Caco-2 (cell line): ENCODE results near the gene IRX4. TPM values are rescaled to one million over a fixed set of nuclear protein-coding genes. Genes with fewer than 3 reads are reported as not detected.

Experiments used
- BruUV-seq: library from RNA; stranded (reverse); fragments of 400-500 nt; replicated peaks from 2 replicates; lab custom pipeline; 2021; lab: Mats Ljungman, UMichigan
- CTCF ChIA-PET: fragments of 300-600 bp; sonication (Branson Sonifier 250); formaldehyde crosslinking; loops from one replicate; lab custom pipeline; 2022; ENCODE audit warnings: antibody characterized with exemption; lab: Charles Lee
- POLR2A ChIA-PET: fragments of 300-600 bp; sonication (Branson Sonifier 250); formaldehyde crosslinking; loops from one replicate; lab custom pipeline; 2022; ENCODE audit warnings: antibody characterized with exemption; lab: Charles Lee
- DNase-seq, 2 experiments: peaks; one replicate each; pipeline versions ENCODE4 v3.0.0 to v3.0.0-alpha.2; 2020 to 2022
- H3K27me3 ChIP-seq: replicated peaks from 2 replicates; pipeline ENCODE4 v1.6.0; 2011; ENCODE audit warnings: low read length; ENCODE audit not compliant: control insufficient read depth, insufficient read depth
- H3K36me3 ChIP-seq: 2 replicates; pipeline ENCODE4 v1.5.1; 2011; ENCODE audit warnings: low read length; ENCODE audit not compliant: control insufficient read depth, insufficient read depth
- H3K4me1 ChIP-seq: fragments of 250-450 bp; sonication (Bioruptor Pico); 2 replicates; pipeline ENCODE4 v1.5.1; 2020; ENCODE audit warnings: mild to moderate bottlenecking
- H3K4me3 ChIP-seq: 2 replicates; pipeline ENCODE4 v1.5.1; 2011; ENCODE audit warnings: low read depth, mild to moderate bottlenecking, control low read depth, low read length
- H3K9me3 ChIP-seq: fragments of 250-450 bp; sonication (Bioruptor Pico); 2 replicates; pipeline ENCODE4 v1.5.1; 2020; ENCODE audit warnings: mild to moderate bottlenecking, moderate library complexity
- H3K27ac Mint-ChIP-seq: one replicate; pipeline ENCODE4 v1.8.0; 2022; ENCODE audit warnings: mixed read lengths; ENCODE audit not compliant: unreplicated experiment
- H3K27me3 Mint-ChIP-seq: one replicate; pipeline ENCODE4 v1.8.0; 2022; ENCODE audit warnings: mixed read lengths; ENCODE audit not compliant: insufficient read depth, unreplicated experiment
- H3K36me3 Mint-ChIP-seq: one replicate; pipeline ENCODE4 v1.8.0; 2022; ENCODE audit warnings: mild to moderate bottlenecking, mixed read lengths; ENCODE audit not compliant: insufficient read depth, unreplicated experiment
- H3K4me1 Mint-ChIP-seq: one replicate; pipeline ENCODE4 v1.8.0; 2022; ENCODE audit warnings: low read depth, mixed read lengths; ENCODE audit not compliant: unreplicated experiment
- H3K4me3 Mint-ChIP-seq: one replicate; pipeline ENCODE4 v1.8.0; 2022; ENCODE audit warnings: mild to moderate bottlenecking, moderate library complexity, mixed read lengths; ENCODE audit not compliant: unreplicated experiment
- H3K9me3 Mint-ChIP-seq: one replicate; pipeline ENCODE4 v1.8.0; 2022; ENCODE audit warnings: mixed read lengths; ENCODE audit not compliant: unreplicated experiment
- CTCF ChIP-seq, 2 experiments: fragments of 200-600 bp in 1 of 2; IDR thresholded peaks; 1 replicate in 1 of 2; 2 replicates in 1 of 2; pipeline versions ENCODE4 v1.5.1 to v1.8.0; 2011 to 2022; ENCODE audit warnings: antibody characterized with exemption in 1 of 2, control low read depth in 1 of 2, inconsistent platforms in 1 of 2, low read depth in 1 of 2, low read length in 1 of 2, mild to moderate bottlenecking in 1 of 2, moderate library complexity in 1 of 2; ENCODE audit not compliant: insufficient read depth in 1 of 2, severe bottlenecking in 1 of 2, unreplicated experiment in 1 of 2
- intact Hi-C: fragments of 100-400 bp; cut with micrococcal nuclease; formaldehyde crosslinking; loops from one replicate; pipeline ENCODE4 v1.10.0; 2022; ENCODE audit not compliant: unreplicated experiment
- total RNA-seq: library from RNA; stranded (reverse); gene quantifications from 2 replicates; pipeline ENCODE4 v1.2.3, GENCODE V29; 2022

Gene IRX4
- total RNA-seq, 1 experiment from 2014 or later = not detected

GRCh38 chr5:1852324-1852947 is 30.3 kb downstream of the IRX4 start:
- DNase-seq = no peak
- BruUV-seq = no TSS peak
- no peak for TF ChIP-seq CTCF (IDR thresholded peaks at IDR 0.05; ENCODE audit: insufficient read depth in 1 of 2, low read depth in 1 of 2, low read length in 1 of 2, severe bottlenecking in 1 of 2, unreplicated experiment in 1 of 2)
- Mint-ChIP-seq H3K27me3 (peaks cover 8% of the 10 kb centered on the region), H3K4me1 (no peaks in the 10 kb centered on the region), H3K9me3 (no peaks in the 10 kb centered on the region), H3K36me3 (no peaks in the 10 kb centered on the region), H3K4me3 (no peak overlapping the region), H3K27ac (no peak overlapping the region)
- intact Hi-C loops = no loop called here
- Histone ChIP-seq H3K9me3 (no peaks in the 10 kb centered on the region), H3K36me3 (no peaks in the 10 kb centered on the region), H3K4me3 (no peak overlapping the region), H3K4me1 (no peaks in the 10 kb centered on the region), H3K27me3 (no peaks in the 10 kb centered on the region)
- ChIA-PET CTCF (no interaction called here), POLR2A (no interaction called here)

- Mint-ChIP-seq H3K27me3 (peaks cover 8% of the 10 kb centered on the region), H3K27ac (no peak overlapping the region), H3K9me3 (no peaks in the 10 kb centered on the region), H3K4me3 (no peak overlapping the region), H3K36me3 (no peaks in the 10 kb centered on the region), H3K4me1 (no peaks in the 10 kb centered on the region)
- Histone ChIP-seq H3K27me3 (no peaks in the 10 kb centered on the region; the same call in 1 of the 2 replicates), H3K4me1 (no peaks in the 10 kb centered on the region), H3K36me3 (no peaks in the 10 kb centered on the region), H3K4me3 (no peak overlapping the region), H3K9me3 (no peaks in the 10 kb centered on the region)
- POLR2A ChIA-PET = no interaction called here
- no peak for TF ChIP-seq CTCF (IDR thresholded peaks at IDR 0.05; ENCODE audit: insufficient read depth in 1 of 2, low read depth in 1 of 2, low read length in 1 of 2, severe bottlenecking in 1 of 2, unreplicated experiment in 1 of 2)
- intact Hi-C loops = no loop called here
- BruUV-seq = no TSS peak
- DNase-seq = no peak
- CTCF ChIA-PET = no interaction called here
Measured at GRCh38 chr5:1851290-1851934, 31.3 kb downstream of the IRX4 start.

- BruUV-seq = no TSS peak
- Mint-ChIP-seq H3K36me3 (no peaks in the 10 kb centered on the region), H3K4me3 (no peak overlapping the region), H3K27me3 (peaks cover 8% of the 10 kb centered on the region), H3K27ac (no peak overlapping the region), H3K9me3 (no peaks in the 10 kb centered on the region), H3K4me1 (no peaks in the 10 kb centered on the region)
- TF ChIP-seq CTCF (IDR thresholded peaks at IDR 0.05; ENCODE audit: insufficient read depth in 1 of 2, low read depth in 1 of 2, low read length in 1 of 2, severe bottlenecking in 1 of 2, unreplicated experiment in 1 of 2) = no peak
- intact Hi-C loops = no loop called here
- CTCF ChIA-PET = no interaction called here
- no peaks in the 10 kb centered on the region for H3K36me3 ChIP-seq
- no peaks in the 10 kb centered on the region for H3K4me1 ChIP-seq
- no peak overlapping the region for H3K4me3 ChIP-seq
- no peaks in the 10 kb centered on the region; the same call in 1 of the 2 replicates for H3K27me3 ChIP-seq
- no peak for DNase-seq
- POLR2A ChIA-PET = no interaction called here
- H3K9me3 ChIP-seq = no peaks in the 10 kb centered on the region
Measured at GRCh38 chr5:1850324-1851154, 32.2 kb downstream of the IRX4 start.
